ACC112 (cell line): Measurements from ENCODE around the gene MORN5.

Source experiments
- H2AFZ ChIP-seq: fragments of 200-600 bp; sonication (generic); one replicate; pipeline ENCODE4 v1.6.0; 2017; ENCODE audit warnings: antibody characterized with exemption, low read length; ENCODE audit not compliant: unreplicated experiment
- H3K27ac ChIP-seq: fragments of 200-600 bp; sonication (generic); 2 replicates; pipeline ENCODE4 v1.5.1; 2014; ENCODE audit warnings: low read depth, mild to moderate bottlenecking, antibody characterized with exemption, low read length, moderate library complexity
- H3K27me3 ChIP-seq: fragments of 200-600 bp; sonication (generic); 2 replicates; pipeline ENCODE4 v1.6.1; 2014; ENCODE audit warnings: mild to moderate bottlenecking, antibody characterized with exemption, low read length, moderate library complexity, mixed read lengths; ENCODE audit not compliant: insufficient read depth
- H3K36me3 ChIP-seq: fragments of 200-600 bp; sonication (generic); 2 replicates; pipeline ENCODE4 v1.6.1; 2016; ENCODE audit warnings: mild to moderate bottlenecking, antibody characterized with exemption, low read length, moderate library complexity, mixed read lengths; ENCODE audit not compliant: insufficient read depth
- H3K4me1 ChIP-seq: fragments of 200-600 bp; sonication (generic); one replicate; pipeline ENCODE4 v1.6.1; 2016; ENCODE audit warnings: low read length, mixed read lengths; ENCODE audit not compliant: insufficient read depth, unreplicated experiment, control insufficient read depth
- H3K4me3 ChIP-seq: fragments of 200-600 bp; sonication (generic); 2 replicates; pipeline ENCODE4 v1.5.1; 2014; ENCODE audit warnings: mild to moderate bottlenecking, low read depth, low read length
- H3K79me2 ChIP-seq: fragments of 200-600 bp; sonication (generic); one replicate; pipeline ENCODE4 v1.6.0; 2016; ENCODE audit warnings: low read length; ENCODE audit not compliant: control insufficient read depth, unreplicated experiment, insufficient read depth

Gene MORN5

GRCh38 chr9:122204491-122204890 is 44.8 kb downstream of the MORN5 start:
- Histone ChIP-seq H2AFZ (no peak overlapping the region), H3K36me3 (no peaks in the 10 kb centered on the region), H3K79me2 (no peaks in the 10 kb centered on the region), H3K4me3 (no peak overlapping the region), H3K4me1 (peaks cover 28% of the 10 kb centered on the region), H3K27me3 (no peaks in the 10 kb centered on the region), H3K27ac (no peak overlapping the region)

- H2AFZ ChIP-seq: no peak overlapping the region
- H3K27me3 ChIP-seq: no peaks in the 10 kb centered on the region
- no peak overlapping the region for H3K4me3 ChIP-seq
Observed at GRCh38 chr9:122205176-122205575, 45.5 kb downstream of the MORN5 start.

DNA sequence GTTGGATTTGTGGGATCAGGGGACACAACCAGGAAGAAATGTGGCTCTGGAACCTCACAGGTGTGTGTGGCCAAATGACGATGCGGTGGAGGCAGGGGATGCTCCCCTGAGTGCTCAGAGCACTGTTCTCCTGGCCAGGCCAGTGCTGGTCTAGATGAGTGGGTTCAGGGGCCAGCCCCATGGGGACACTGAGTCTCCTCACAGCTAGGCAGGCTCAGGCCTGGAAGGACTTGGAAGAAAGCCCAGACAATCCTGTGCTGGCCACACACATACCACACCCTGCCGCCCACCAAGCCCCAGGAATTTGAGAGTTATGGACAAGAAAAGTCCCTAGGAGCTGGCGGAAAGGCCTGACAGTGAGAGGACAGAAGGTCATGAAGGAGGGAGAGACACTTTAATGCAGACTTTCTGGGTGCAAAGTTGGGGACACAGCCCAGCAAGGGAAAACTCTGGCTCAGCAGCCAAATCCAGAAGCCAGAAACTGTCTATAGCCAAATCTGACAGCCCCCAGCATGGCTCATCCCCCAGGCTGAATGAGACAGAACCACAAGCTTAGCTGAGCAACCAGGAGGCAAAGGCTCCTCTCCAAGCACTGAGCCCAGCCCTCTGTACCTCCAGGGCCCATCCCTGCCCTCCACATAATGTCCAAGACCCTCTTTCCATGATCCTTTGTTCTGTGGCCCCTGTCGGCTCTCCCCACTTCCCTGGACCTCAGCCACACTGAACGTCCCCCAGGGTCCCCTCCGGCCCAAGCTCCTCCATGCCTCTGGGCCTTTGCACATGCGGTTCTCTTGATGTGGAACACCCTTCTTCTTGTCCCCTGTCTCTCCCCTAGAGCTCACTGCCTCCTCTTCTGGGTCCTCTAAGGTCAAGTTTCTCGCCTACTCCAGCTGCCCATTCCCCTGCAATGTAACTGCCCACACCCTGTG is 46.7 kb downstream of the MORN5 start:
- Histone ChIP-seq H3K4me3 (no peak overlapping the region), H3K36me3 (no peaks in the 10 kb centered on the region), H3K4me1 (peaks cover 22% of the 10 kb centered on the region), H3K79me2 (no peaks in the 10 kb centered on the region), H3K27ac (no peak overlapping the region), H2AFZ (no peak overlapping the region), H3K27me3 (peaks cover 3% of the 10 kb centered on the region)

More at GRCh38 chr9:122205176-122205575, 45.5 kb downstream of the MORN5 start:
- no peaks in the 10 kb centered on the region for H3K79me2 ChIP-seq
- H3K36me3 ChIP-seq: no peaks in the 10 kb centered on the region
- no peak overlapping the region for H3K27ac ChIP-seq
- H3K4me1 ChIP-seq: peaks cover 28% of the 10 kb centered on the region

GRCh38 chr9:122207096-122207495 is 47.4 kb downstream of the MORN5 start:
- H3K4me1 ChIP-seq: peaks cover 15% of the 10 kb centered on the region
- no peaks in the 10 kb centered on the region for H3K36me3 ChIP-seq
- H3K27ac ChIP-seq: no peak overlapping the region
- no peaks in the 10 kb centered on the region for H3K79me2 ChIP-seq
- no peak overlapping the region for H2AFZ ChIP-seq
- peaks cover 10% of the 10 kb centered on the region for H3K27me3 ChIP-seq
- H3K4me3 ChIP-seq: no peak overlapping the region

- no peaks in the 10 kb centered on the region for H3K79me2 ChIP-seq
- H3K27ac ChIP-seq: no peak overlapping the region
- no peaks in the 10 kb centered on the region for H3K36me3 ChIP-seq
- H3K27me3 ChIP-seq: peaks cover 28% of the 10 kb centered on the region
- no peak overlapping the region for H2AFZ ChIP-seq
- peaks cover 17% of the 10 kb centered on the region for H3K4me1 ChIP-seq
- H3K4me3 ChIP-seq: no peak overlapping the region
Observed at GRCh38 chr9:122209451-122209850, 49.7 kb downstream of the MORN5 start.

DNA sequence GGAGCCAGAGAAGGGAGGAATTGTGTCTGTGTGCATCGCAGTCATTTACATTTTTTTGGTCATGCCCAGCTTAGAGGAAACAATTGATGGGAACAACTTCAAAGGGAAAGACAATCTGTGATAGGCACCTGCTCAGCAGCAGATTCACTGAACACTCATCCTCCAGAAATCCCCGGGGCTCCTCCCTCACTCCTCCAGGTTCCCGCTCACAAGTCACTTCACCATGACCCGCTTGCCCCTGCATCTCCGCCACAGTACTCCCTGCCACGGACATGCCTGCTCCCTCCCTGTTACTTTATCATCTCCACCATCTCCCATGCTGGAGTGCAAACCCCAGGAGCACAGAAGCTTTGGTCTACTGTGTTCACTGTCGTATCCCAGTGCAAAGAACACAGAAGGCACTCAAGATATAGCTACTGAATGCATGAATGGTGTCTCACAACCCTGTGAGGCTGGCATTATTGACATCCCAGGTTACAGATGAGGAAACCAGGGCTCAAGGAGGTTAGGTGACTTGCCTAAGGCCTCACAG is 52.8 kb downstream of the MORN5 start:
- no peaks in the 10 kb centered on the region for H3K79me2 ChIP-seq
- no peak overlapping the region for H2AFZ ChIP-seq
- no peaks in the 10 kb centered on the region for H3K36me3 ChIP-seq
- H3K27me3 ChIP-seq: peaks cover 42% of the 10 kb centered on the region
- H3K4me3 ChIP-seq: no peak overlapping the region
- no peak overlapping the region for H3K27ac ChIP-seq
- H3K4me1 ChIP-seq: peaks cover 5% of the 10 kb centered on the region

GRCh38 chr9:122213102-122213588 is 53.4 kb downstream of the MORN5 start:
- peak overlapping the region; percentile 67 for H3K4me3 ChIP-seq
- peak overlapping the region; percentile 84 for H2AFZ ChIP-seq
- peaks cover 42% of the 10 kb centered on the region for H3K27me3 ChIP-seq
- no peaks in the 10 kb centered on the region for H3K79me2 ChIP-seq
- no peak overlapping the region for H3K27ac ChIP-seq
- H3K36me3 ChIP-seq: no peaks in the 10 kb centered on the region
- H3K4me1 ChIP-seq: peaks cover 9% of the 10 kb centered on the region

GRCh38 chr9:122213589-122214413 is 54.1 kb downstream of the MORN5 start:
- H3K27ac ChIP-seq: no peak overlapping the region
- H3K27me3 ChIP-seq: peaks cover 48% of the 10 kb centered on the region
- H2AFZ ChIP-seq: peak overlapping the region; percentile 84
- no peaks in the 10 kb centered on the region for H3K79me2 ChIP-seq
- H3K4me3 ChIP-seq: peak overlapping the region; percentile 67
- H3K36me3 ChIP-seq: no peaks in the 10 kb centered on the region
- H3K4me1 ChIP-seq: peaks cover 13% of the 10 kb centered on the region

DNA sequence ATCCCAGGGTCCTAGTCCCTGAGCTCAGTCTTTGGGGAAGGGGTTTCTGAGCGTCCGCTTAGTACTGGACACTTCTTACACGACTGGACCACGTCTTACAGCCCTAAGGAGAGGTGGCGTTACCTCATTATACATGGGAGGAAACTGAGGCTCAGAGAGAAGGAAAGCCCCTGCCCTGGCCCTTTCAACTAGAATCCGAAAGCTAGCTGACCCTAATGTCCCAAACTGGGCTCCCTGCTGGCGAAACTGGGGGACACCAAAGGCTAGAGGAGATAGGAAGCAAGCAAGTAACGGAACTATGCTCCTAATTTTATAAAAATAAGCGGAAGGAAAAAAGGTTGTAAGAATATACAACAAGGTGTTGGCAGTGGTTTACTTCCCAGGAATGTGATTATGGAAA is 54.8 kb downstream of the MORN5 start:
- no peak overlapping the region for H2AFZ ChIP-seq
- H3K27ac ChIP-seq: no peak overlapping the region
- peaks cover 18% of the 10 kb centered on the region for H3K4me1 ChIP-seq
- no peaks in the 10 kb centered on the region for H3K36me3 ChIP-seq
- H3K4me3 ChIP-seq: peak overlapping the region; percentile 67
- H3K27me3 ChIP-seq: peaks cover 55% of the 10 kb centered on the region
- no peaks in the 10 kb centered on the region for H3K79me2 ChIP-seq

- Histone ChIP-seq H3K4me3 (no peak overlapping the region), H3K27ac (no peak overlapping the region), H3K27me3 (peaks cover 67% of the 10 kb centered on the region), H3K79me2 (no peaks in the 10 kb centered on the region), H3K36me3 (no peaks in the 10 kb centered on the region), H3K4me1 (peaks cover 19% of the 10 kb centered on the region), H2AFZ (no peak overlapping the region)
Observed at GRCh38 chr9:122215663-122216062, 56.0 kb downstream of the MORN5 start.
